SH-SY5Y (cell line): ENCODE measurements around the gene TRAPPC8.

ENCODE experiments used
- GATA2 ChIP-seq: IDR thresholded peaks from 2 replicates; pipeline ENCODE4 v1.6.1; 2011; ENCODE audit warnings: mild to moderate bottlenecking, low read depth, low read length
- GATA3 ChIP-seq: IDR thresholded peaks from 2 replicates; pipeline ENCODE4 v1.6.1; 2011; ENCODE audit warnings: low read depth, mild to moderate bottlenecking, low read length, moderate library complexity

DNA sequence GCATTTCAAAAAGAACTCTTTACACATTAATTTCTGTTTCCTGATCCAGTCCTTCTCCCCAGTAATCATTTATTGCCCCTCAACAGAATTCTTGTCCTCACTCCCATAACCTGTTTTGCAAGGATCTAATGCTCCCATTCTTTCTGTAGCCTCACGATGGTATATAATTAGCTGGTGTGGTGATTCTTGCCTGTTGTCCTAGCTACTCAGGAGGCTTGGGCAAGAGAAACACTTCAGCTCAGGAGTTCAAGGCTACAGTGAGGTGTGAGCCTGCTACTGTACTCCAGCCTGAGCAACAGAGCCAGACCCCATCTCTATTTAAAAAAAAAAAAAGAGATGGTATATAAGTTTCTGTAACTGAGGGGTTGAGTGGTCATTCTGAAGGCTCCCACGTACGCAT lies 7.7 kb upstream of the TRAPPC8 start:
- TF ChIP-seq GATA3: no peak
- no peak for TF ChIP-seq GATA2
